ENCODE measurements around the gene DPP10. TPM values are rescaled to one million over a fixed set of nuclear protein-coding genes. Genes with fewer than 3 reads are reported as not detected.

DPP10 gene
- total RNA-seq, 1 experiment from 2014 or later, result not detected

DNA sequence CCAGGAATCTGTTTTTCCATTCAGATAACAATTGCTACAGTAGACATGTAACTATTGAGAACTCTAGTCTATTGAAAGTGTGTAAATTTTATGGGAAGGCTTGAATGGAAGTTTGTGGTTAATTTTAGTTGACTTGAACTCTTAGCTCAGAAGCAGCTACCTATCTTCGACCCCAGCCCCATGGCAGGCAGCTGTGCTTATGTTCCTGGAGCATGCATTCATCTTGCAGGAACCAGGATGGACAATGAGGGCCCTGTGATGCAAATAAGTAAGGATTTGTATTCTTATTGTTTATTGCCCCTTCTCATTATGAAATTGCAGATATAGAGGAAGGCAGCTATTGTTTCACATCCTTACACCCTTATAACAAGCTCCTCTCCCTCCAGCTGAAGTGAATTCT, 1252.2 kb downstream of the DPP10 start:
- no peak for DNase-seq (ENCODE audit: low read depth)

- no peak for DNase-seq (ENCODE audit: low read depth)
Measured at GRCh38 chr2:115733190-115733775, 1290.8 kb downstream of the DPP10 start.

DNA sequence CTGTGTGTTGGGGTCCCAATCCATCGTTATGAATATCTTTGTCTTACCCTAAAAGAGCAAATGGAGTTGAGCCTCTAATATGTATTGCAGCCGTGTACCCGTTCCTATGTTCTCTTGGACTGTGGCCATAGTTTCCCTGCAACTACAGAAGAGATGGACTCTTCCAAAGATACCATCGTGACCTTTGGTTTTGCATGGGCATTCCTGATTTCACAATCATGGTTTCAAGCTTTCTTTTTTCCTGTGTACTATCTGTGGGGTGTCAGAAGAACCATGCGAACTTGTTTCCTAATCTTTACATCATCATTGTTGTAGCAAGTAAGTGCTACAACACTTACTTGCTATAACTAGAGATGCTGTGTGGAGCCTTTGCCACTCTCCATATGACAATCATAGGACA, 1295.7 kb downstream of the DPP10 start:
- DNase-seq (ENCODE audit: low read depth), result no peak

DNA sequence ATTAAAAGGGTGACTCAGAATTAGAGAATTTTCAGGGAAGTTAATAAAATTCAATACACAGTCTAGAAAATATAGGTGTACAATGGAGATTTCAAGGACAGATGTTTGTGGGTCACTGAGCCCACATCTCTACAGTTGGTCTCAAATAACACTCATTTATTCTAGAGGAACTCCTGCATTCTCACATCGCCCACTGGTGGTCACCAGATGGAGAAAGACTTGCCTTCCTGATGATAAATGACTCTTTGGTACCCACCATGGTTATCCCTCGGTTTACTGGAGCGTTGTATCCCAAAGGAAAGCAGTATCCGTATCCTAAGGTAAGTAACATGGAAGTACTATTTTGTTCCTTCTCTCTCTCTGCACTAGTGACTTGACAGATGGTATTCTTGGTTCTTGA, 1297.1 kb downstream of the DPP10 start:
- DNase-seq (ENCODE audit: low read depth), result no peak

GRCh38 chr2:115746151-115746550, 1303.7 kb downstream of the DPP10 start:
- DNase-seq (ENCODE audit: low read depth), result no peak

DNA sequence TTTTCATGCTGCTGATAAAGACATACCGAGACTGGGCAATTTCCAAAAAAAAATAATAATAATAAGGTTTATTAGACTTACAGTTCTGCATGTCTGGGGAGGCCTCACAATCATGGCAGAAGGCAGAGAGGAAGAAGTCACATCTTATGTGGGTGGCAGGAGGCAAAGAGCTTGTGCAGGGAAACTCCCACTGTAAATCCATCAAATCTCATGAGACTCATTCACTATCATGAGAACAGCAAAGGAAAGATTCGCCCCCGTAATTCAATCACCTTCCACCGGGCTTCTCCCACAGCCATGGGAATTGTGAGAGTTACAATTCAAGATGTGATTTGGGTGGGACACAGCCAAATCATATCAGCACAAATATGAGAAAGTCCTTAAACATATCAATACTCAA, 1314.8 kb downstream of the DPP10 start:
- no peak for DNase-seq (ENCODE audit: low read depth)

GRCh38 chr2:115763601-115764000, 1321.2 kb downstream of the DPP10 start:
- no peak for DNase-seq (ENCODE audit: low read depth)

DNA sequence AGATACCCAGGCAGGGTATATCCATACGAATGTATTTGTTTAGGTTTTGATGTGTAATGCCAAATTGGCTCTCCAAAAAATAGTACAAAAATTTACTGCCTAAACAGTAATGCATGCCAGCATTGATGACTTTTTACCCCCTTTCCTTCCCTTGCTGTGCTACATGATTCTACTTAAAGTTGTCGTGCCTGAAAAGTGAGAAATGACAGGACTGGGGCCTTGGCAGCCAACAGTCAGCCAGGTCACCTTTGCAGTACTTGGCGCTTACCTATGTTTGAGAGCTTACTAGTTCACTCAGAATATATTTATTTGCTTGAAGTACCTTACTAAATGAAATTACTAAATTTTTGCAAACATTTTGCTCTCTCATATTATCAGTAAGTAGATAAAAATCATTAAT, 1329.1 kb downstream of the DPP10 start:
- no peak for DNase-seq (ENCODE audit: low read depth)

GRCh38 chr2:115774361-115774760, 1331.9 kb downstream of the DPP10 start:
- DNase-seq (ENCODE audit: low read depth), result no peak

DNA sequence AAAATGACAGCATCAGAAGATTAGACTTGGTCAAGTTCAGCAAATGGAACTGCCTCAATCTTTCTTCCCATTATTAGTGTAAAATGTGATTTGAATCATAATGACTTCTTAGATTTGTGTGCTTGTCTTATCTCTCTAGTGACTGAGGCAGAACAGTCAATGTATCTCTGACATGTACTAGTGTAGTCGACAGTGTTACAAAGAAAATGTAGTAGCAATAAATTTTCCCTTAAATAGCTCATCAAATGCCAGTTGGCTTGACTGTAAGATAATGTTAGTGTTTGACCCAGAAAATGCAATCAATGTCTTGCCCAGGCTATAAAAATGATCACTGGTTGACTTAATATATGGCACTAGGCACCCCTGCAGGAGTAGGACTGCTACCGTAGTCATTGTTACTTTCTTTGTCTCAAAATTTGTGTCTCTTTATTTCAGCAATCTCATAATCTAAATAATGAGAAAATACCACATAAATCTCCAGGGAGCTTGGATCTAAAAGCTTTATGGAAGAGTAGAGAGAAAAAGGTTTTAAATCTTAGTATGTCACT, 1336.7 kb downstream of the DPP10 start:
- no peak for DNase-seq (ENCODE audit: low read depth)

GRCh38 chr2:115782286-115782685, 1339.8 kb downstream of the DPP10 start:
- DNase-seq (ENCODE audit: low read depth), result no peak

GRCh38 chr2:115796078-115796477, 1353.6 kb downstream of the DPP10 start:
- no peak for DNase-seq (ENCODE audit: low read depth)

DNA sequence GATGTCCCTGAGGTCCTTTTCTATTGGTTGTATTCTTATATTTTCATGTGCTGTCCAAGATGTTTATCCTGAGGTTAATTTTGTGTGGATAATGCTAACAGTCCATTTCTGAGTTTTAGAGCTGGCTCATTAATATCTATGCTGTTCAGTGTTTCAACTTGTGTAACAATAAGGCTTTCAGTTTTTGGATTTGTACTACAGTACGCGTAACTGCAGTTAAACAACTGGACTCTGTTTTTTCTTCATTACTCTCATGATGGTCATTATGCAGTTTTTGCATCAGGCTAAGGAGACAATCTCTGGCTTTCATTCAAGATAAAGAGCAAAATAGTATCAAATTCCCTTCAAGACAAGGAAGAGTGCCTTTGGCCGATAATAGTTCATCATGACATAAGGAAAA, 1364.8 kb downstream of the DPP10 start:
- DNase-seq (ENCODE audit: low read depth), result no peak

DNA sequence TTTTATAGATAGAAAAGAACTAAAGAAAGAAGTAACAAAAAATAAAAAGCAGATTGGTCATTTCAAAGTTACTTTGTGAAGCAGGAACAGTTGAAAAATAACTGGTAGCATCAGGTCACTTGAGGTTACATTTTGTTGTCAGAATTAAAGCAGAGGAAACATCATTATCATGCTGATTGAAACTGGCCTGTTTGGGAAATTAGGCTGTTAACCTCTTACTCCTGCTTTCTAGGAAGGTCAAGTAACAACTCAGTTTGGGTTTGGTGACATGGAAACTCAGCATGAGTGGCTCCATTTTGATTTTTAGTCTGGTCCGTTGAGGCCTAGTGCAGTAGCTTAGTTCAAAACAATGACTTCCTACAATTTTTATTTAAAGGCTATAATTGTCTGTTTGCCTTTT, 1383.5 kb downstream of the DPP10 start:
- no peak for DNase-seq (ENCODE audit: low read depth)

GRCh38 chr2:115833196-115833595, 1390.8 kb downstream of the DPP10 start:
- no peak for DNase-seq (ENCODE audit: low read depth)

GRCh38 chr2:115838539-115838938, 1396.1 kb downstream of the DPP10 start:
- DNase-seq (ENCODE audit: low read depth), result no peak

DNA sequence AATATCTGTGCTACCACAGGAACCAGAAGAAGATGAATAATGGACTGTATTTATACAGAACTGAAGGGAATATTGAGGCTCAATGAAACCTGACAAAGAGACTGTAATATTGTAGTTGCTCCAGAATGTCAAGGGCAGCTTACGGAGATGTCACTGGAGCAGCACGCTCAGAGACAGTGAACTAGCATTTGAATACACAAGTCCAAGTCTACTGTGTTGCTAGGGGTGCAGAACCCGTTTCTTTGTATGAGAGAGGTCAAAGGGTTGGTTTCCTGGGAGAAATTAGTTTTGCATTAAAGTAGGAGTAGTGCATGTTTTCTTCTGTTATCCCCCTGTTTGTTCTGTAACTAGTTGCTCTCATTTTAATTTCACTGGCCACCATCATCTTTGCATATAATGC, 1399.9 kb downstream of the DPP10 start:
- DNase-seq (ENCODE audit: low read depth), result no peak

GRCh38 chr2:115848192-115848591, 1405.8 kb downstream of the DPP10 start:
- DNase-seq (ENCODE audit: low read depth), result no peak

GRCh38 chr2:115867024-115867423, 1424.6 kb downstream of the DPP10 start:
- no peak for DNase-seq (ENCODE audit: low read depth)

DNA sequence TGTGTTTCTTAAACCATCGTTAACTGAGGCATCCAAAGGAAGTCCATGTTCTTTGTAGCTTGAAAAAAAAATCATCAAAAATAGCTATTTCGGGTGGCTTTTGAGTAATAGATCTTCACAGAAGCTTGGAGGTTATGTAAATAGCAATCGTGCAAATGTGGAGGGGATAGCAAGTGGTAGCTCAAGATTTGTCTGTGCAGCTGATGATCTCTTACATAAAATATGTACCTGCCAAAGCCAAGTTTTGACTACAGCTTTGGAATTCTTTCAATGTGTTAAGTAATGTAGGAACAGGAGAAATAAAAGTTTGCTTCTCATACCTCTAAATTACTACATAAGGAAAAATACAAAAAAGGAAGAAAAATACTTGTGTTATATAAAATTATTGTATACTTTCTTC, 1432.0 kb downstream of the DPP10 start:
- no peak for DNase-seq (ENCODE audit: low read depth)

DNA sequence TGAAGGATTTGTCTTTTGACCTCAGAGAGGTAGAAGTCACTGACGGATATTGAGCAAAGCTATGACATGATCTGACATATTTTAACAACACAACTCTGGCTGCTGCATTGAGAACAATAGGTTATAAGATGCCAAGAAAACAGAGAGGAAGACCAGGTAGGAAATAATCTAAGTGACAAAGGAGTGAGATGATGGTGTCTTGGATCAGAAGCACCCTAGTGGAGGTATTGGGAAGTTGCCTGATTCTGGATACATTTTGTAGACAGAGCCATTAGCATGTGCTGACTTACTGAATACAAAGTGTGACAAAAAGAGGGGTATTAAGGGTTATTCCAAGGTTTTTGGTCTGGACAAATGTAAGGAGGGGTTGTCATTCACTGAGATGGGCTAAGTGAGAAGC, 1438.1 kb downstream of the DPP10 start:
- no peak for DNase-seq (ENCODE audit: low read depth)

GRCh38 chr2:115887209-115887776, 1444.9 kb downstream of the DPP10 start:
- DNase-seq (ENCODE audit: low read depth), result no peak
